HEK293 (cell line): Measurements from ENCODE around the gene PWWP2B.
"Not testable (repeated sequence)": the region's sequence is repeated elsewhere in the genome, so short reads cannot be mapped to it uniquely, and the experiment has no call there.

ENCODE experiments used
- CTCF ChIA-PET: fragments of 350-600 bp; formaldehyde crosslinking; extraction: SDS; loops from one replicate; lab custom pipeline; 2021; ENCODE audit warnings: antibody characterized with exemption; lab: Yijun Ruan, JAX
- POLR2A ChIA-PET: fragments of 300-600 bp; formaldehyde crosslinking; extraction: SDS; loops from one replicate; lab custom pipeline; 2020; ENCODE audit warnings: antibody characterized with exemption, inconsistent platforms; lab: Yijun Ruan, JAX
- H3K27ac ChIP-seq: fragments of 200-500 bp; sonication (Bioruptor generic); 2 replicates; pipeline ENCODE4 v1.5.1; 2014; ENCODE audit warnings: low read depth, low read length, control low read depth, inconsistent platforms; ENCODE audit errors: extremely low read depth
- H3K36me3 ChIP-seq, 2 experiments: fragments of 200-500 bp in 1 of 2; sonication (Bioruptor generic) in 1 of 2; 1 replicate in 1 of 2; 2 replicates in 1 of 2; pipeline ENCODE4 v1.5.1; 2014 to 2017; ENCODE audit warnings: inconsistent platforms in 2 of 2, low read length in 2 of 2; ENCODE audit not compliant: control insufficient read depth in 2 of 2, insufficient read depth in 1 of 2
- H3K4me1 ChIP-seq: fragments of 200-500 bp; sonication (Bioruptor generic); 2 replicates; pipeline ENCODE4 v1.5.1; 2014; ENCODE audit warnings: mild to moderate bottlenecking, low read length, inconsistent platforms; ENCODE audit not compliant: control insufficient read depth, insufficient read depth
- H3K4me3 ChIP-seq: 2 replicates; pipeline ENCODE4 v1.5.1; 2011; ENCODE audit warnings: low read depth, mild to moderate bottlenecking, control low read depth, low read length, moderate library complexity
- H3K9me3 ChIP-seq: fragments of 200-500 bp; sonication (Bioruptor generic); 2 replicates; pipeline ENCODE4 v1.5.1; 2014; ENCODE audit warnings: low read depth, low read length, inconsistent platforms; ENCODE audit not compliant: control insufficient read depth, insufficient read depth
- INSM2 ChIP-seq: fragments of 450-650 bp; formaldehyde crosslinking; IDR thresholded peaks from 2 replicates; pipeline ENCODE4 v1.5.1; 2016; ENCODE audit warnings: missing biosample characterization, missing genetic modification characterization
- KLF17 ChIP-seq: fragments of 450-650 bp; formaldehyde crosslinking; IDR thresholded peaks from 2 replicates; pipeline ENCODE4 v1.5.1; 2016; ENCODE audit warnings: missing biosample characterization, missing genetic modification characterization
- SP3 ChIP-seq: fragments of 450-650 bp; formaldehyde crosslinking; IDR thresholded peaks from 2 replicates; pipeline ENCODE4 v1.5.1; 2016; ENCODE audit warnings: missing biosample characterization, missing genetic modification characterization
- SP7 ChIP-seq: fragments of 450-650 bp; formaldehyde crosslinking; IDR thresholded peaks from 2 replicates; pipeline ENCODE4 v1.5.1; 2016; ENCODE audit warnings: missing biosample characterization, missing genetic modification characterization
- ZBTB10 ChIP-seq: fragments of 450-650 bp; formaldehyde crosslinking; IDR thresholded peaks from 2 replicates; pipeline ENCODE4 v1.5.1; 2016; ENCODE audit warnings: missing biosample characterization, missing genetic modification characterization
- ZFHX2 ChIP-seq: fragments of 450-650 bp; formaldehyde crosslinking; conservative IDR thresholded peaks from 2 replicates; pipeline ENCODE4 v1.5.1; 2016; ENCODE audit warnings: missing biosample characterization, missing genetic modification characterization
- ZFP69B ChIP-seq: fragments of 450-650 bp; formaldehyde crosslinking; IDR thresholded peaks from 2 replicates; pipeline ENCODE4 v1.5.1; 2016; ENCODE audit warnings: missing biosample characterization, missing genetic modification characterization
- ZNF10 ChIP-seq: fragments of 450-650 bp; formaldehyde crosslinking; IDR thresholded peaks from 2 replicates; pipeline ENCODE4 v1.5.1; 2017; ENCODE audit warnings: missing biosample characterization, missing genetic modification characterization
- ZNF169 ChIP-seq: fragments of 450-650 bp; formaldehyde crosslinking; IDR thresholded peaks from 2 replicates; pipeline ENCODE4 v1.5.1; 2016; ENCODE audit warnings: missing biosample characterization, missing genetic modification characterization
- ZNF48 ChIP-seq: fragments of 450-650 bp; formaldehyde crosslinking; IDR thresholded peaks from 2 replicates; pipeline ENCODE4 v1.5.1; 2016; ENCODE audit warnings: missing biosample characterization, missing genetic modification characterization
- ZNF561 ChIP-seq: fragments of 450-650 bp; IDR thresholded peaks from 2 replicates; pipeline ENCODE4 v1.5.1; 2018; ENCODE audit warnings: missing biosample characterization, missing genetic modification characterization, borderline replicate concordance
- ZNF639 ChIP-seq: fragments of 450-650 bp; formaldehyde crosslinking; IDR thresholded peaks from 2 replicates; pipeline ENCODE4 v1.5.1; 2016; ENCODE audit warnings: missing biosample characterization, missing genetic modification characterization
- ZNF830 ChIP-seq: fragments of 450-650 bp; IDR thresholded peaks from 2 replicates; pipeline ENCODE4 v1.5.0; 2018; ENCODE audit warnings: missing biosample characterization, missing genetic modification characterization, low read depth, mild to moderate bottlenecking, moderate library complexity
- ZNF843 ChIP-seq: fragments of 450-650 bp; formaldehyde crosslinking; IDR thresholded peaks from 2 replicates; pipeline ENCODE4 v1.5.1; 2016; ENCODE audit warnings: missing biosample characterization, missing genetic modification characterization
- TF ChIP-seq, protein P1 (sequence below): fragments of 450-650 bp; formaldehyde crosslinking; IDR thresholded peaks from 2 replicates; pipeline ENCODE4 v1.5.0; 2017; ENCODE audit warnings: missing biosample characterization, missing genetic modification characterization, borderline replicate concordance
- TF ChIP-seq, protein P2 (sequence below): fragments of 450-650 bp; formaldehyde crosslinking; IDR thresholded peaks from 2 replicates; pipeline ENCODE4 v1.5.1; 2016; ENCODE audit warnings: missing biosample characterization, missing genetic modification characterization

PWWP2B gene

GRCh38 chr10:132385721-132386418 lies 11.1 kb upstream of the PWWP2B start (continued):
- TF ChIP-seq, protein P1, sequence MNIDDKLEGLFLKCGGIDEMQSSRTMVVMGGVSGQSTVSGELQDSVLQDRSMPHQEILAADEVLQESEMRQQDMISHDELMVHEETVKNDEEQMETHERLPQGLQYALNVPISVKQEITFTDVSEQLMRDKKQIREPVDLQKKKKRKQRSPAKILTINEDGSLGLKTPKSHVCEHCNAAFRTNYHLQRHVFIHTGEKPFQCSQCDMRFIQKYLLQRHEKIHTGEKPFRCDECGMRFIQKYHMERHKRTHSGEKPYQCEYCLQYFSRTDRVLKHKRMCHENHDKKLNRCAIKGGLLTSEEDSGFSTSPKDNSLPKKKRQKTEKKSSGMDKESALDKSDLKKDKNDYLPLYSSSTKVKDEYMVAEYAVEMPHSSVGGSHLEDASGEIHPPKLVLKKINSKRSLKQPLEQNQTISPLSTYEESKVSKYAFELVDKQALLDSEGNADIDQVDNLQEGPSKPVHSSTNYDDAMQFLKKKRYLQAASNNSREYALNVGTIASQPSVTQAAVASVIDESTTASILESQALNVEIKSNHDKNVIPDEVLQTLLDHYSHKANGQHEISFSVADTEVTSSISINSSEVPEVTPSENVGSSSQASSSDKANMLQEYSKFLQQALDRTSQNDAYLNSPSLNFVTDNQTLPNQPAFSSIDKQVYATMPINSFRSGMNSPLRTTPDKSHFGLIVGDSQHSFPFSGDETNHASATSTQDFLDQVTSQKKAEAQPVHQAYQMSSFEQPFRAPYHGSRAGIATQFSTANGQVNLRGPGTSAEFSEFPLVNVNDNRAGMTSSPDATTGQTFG (tag by site-specific recombination) = no peak
- TF ChIP-seq INSM2 (tag by site-specific recombination) (no peak), KLF17 (tag by site-specific recombination) (no peak)

DNA sequence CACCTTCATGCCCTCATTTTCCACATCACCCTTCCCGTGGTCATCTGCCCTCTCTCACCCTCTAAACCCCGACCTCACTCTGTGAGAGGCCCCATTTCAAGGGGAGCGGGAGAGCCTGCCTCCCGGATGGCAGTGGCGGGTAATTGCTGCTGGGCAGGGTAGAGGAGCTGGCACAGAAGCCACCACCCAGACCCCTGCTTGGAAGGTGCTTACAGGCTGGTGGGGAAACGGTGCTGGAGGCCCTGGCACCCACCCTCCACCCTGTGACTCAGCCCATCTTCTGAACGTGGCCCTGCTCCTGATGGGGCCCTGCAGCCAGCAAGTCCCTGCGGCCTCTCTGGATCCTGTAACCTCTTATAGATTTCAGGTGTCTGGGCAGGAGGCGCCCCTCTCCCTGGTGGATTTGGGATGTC lies 10.6 kb upstream of the PWWP2B start:
- H3K4me3 ChIP-seq = no peak overlapping the region
- ChIA-PET POLR2A (no interaction called here), CTCF (no interaction called here)
- H3K9me3 ChIP-seq = no peaks in the 10 kb centered on the region
- H3K27ac ChIP-seq = no peak overlapping the region
- TF ChIP-seq ZNF10 (tag by site-specific recombination) = no peak
- TF ChIP-seq ZNF561 (tag by site-specific recombination) = no peak
- no peak for TF ChIP-seq ZNF639 (tag by site-specific recombination)
- no peaks in the 10 kb centered on the region for H3K36me3 ChIP-seq
- peaks cover 3% of the 10 kb centered on the region; the same call in 1 of the 2 replicates for H3K4me1 ChIP-seq

GRCh38 chr10:132386896-132387295 lies 10.1 kb upstream of the PWWP2B start:
- H3K27ac ChIP-seq, H3K9me3 ChIP-seq, H3K36me3 ChIP-seq, H3K4me1 ChIP-seq, H3K4me3 ChIP-seq, POLR2A ChIA-PET: not testable (repeated sequence)
- CTCF ChIA-PET = interaction anchor here (0.6 kb wide), 1 partner anchor 55 kb away, joined by 3 read pairs; no protein-coding TSS in a partner anchor
- TF ChIP-seq ZBTB10 (tag by site-specific recombination) = peak; percentile 61; the same call in 1 of the 2 replicates

GRCh38 chr10:132387764-132388210 lies 9.2 kb upstream of the PWWP2B start:
- Histone ChIP-seq H3K9me3 (no peaks in the 10 kb centered on the region), H3K4me1 (peaks cover 3% of the 10 kb centered on the region; the same call in 1 of the 2 replicates), H3K4me3 (no peak overlapping the region), H3K27ac (peak overlapping the region; percentile 50; the same call in 1 of the 2 replicates), H3K36me3 (no peaks in the 10 kb centered on the region)
- ChIA-PET CTCF (interaction anchor here (0.6 to 0.9 kb wide), 7 partner anchors 11 to 262 kb away, joined by 3 to 12 read pairs (median 3); no protein-coding TSS in a partner anchor), POLR2A (no interaction called here)
- TF ChIP-seq ZNF169 (tag by site-specific recombination) (no peak), ZNF830 (no peak), ZNF48 (tag by site-specific recombination) (no peak), ZFHX2 (tag by site-specific recombination) (no peak; the same call in 1 of the 2 replicates), ZFP69B (tag by site-specific recombination) (no peak), SP7 (tag by site-specific recombination) (peak; percentile 41; the same call in 1 of the 2 replicates), SP3 (tag by site-specific recombination) (peak; percentile 84), ZNF843 (0 out of 2 replicates have a peak, but pooled peaks have one; percentile 28)
- TF ChIP-seq, protein P2, sequence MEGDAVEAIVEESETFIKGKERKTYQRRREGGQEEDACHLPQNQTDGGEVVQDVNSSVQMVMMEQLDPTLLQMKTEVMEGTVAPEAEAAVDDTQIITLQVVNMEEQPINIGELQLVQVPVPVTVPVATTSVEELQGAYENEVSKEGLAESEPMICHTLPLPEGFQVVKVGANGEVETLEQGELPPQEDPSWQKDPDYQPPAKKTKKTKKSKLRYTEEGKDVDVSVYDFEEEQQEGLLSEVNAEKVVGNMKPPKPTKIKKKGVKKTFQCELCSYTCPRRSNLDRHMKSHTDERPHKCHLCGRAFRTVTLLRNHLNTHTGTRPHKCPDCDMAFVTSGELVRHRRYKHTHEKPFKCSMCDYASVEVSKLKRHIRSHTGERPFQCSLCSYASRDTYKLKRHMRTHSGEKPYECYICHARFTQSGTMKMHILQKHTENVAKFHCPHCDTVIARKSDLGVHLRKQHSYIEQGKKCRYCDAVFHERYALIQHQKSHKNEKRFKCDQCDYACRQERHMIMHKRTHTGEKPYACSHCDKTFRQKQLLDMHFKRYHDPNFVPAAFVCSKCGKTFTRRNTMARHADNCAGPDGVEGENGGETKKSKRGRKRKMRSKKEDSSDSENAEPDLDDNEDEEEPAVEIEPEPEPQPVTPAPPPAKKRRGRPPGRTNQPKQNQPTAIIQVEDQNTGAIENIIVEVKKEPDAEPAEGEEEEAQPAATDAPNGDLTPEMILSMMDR (tag by site-specific recombination) = peak; percentile 76
